ENCODE data around the gene CYP4V2.

CYP4V2 gene

DNA sequence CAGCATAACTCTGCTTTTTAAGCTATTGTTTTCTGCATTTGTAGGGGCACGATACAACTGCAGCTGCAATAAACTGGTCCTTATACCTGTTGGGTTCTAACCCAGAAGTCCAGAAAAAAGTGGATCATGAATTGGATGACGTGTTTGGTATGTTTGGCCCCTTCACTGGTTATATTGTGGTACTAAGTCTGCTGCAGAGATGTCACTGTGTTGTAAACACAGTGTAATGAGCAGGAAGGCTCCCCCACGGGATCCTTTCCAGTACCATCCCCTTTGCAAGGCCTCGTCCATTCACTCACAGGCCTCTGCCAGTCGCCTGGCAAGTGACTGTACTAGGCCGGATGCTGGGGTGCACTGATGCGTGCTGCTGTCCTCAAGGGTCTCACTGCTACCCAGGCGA is 13.8 kb downstream of the CYP4V2 start:
- no peaks in the 10 kb centered on the region for H3K27me3 ChIP-seq (ENCODE audit: control insufficient read depth, insufficient read depth, low read length)
- no peaks in the 10 kb centered on the region for H3K36me3 ChIP-seq (ENCODE audit: control insufficient read depth, insufficient read depth, low read length)
- no peak overlapping the region for H3K27ac ChIP-seq (ENCODE audit: low read depth, low read length)
- no peak overlapping the region for H3K9ac ChIP-seq (ENCODE audit: low read depth, low read length)
- no peak overlapping the region for H3K4me3 ChIP-seq (ENCODE audit: low read depth, low read length)
- no peaks in the 10 kb centered on the region for H3K4me1 ChIP-seq (ENCODE audit: control insufficient read depth, insufficient read depth, low read length)
- no peaks in the 10 kb centered on the region for H3K9me3 ChIP-seq (ENCODE audit: control insufficient read depth, insufficient read depth, low read length)

DNA sequence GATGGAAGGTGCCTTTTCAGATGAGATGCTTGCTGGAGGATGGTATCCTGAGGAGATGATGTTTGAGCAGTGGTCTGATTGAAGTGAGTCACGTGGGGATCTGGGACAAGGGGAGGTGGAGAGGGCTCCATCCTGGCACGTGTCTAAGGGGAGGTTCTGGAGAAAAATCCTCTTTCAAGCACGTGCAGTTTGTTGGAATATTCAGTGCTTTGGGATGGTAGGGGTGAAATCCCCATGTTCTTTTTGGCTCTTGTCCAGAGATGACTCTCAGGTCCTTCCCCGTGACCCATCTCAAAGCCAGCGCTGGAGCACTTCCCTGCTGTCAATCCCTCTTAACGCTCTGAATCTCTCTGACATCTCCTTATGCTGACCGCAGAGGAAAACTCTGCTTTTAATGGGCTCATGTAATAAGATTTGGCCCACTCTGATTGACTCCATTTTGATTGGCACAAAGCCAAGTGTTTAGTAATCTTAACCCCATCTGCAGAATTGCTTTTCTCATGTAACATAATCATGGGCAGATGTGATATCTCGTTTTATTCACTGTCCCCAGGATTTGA is 25.2 kb downstream of the CYP4V2 start:
- Histone ChIP-seq H3K4me1 (ENCODE audit: control insufficient read depth, insufficient read depth, low read length) (no peaks in the 10 kb centered on the region; the same call in 1 of the 2 replicates), H3K36me3 (ENCODE audit: control insufficient read depth, insufficient read depth, low read length) (no peaks in the 10 kb centered on the region), H3K9me3 (ENCODE audit: control insufficient read depth, insufficient read depth, low read length) (no peaks in the 10 kb centered on the region), H3K4me3 (ENCODE audit: low read depth, low read length) (no peak overlapping the region), H3K9ac (ENCODE audit: low read depth, low read length) (no peak overlapping the region), H3K27ac (ENCODE audit: low read depth, low read length) (no peak overlapping the region), H3K27me3 (ENCODE audit: control insufficient read depth, insufficient read depth, low read length) (no peaks in the 10 kb centered on the region)

DNA sequence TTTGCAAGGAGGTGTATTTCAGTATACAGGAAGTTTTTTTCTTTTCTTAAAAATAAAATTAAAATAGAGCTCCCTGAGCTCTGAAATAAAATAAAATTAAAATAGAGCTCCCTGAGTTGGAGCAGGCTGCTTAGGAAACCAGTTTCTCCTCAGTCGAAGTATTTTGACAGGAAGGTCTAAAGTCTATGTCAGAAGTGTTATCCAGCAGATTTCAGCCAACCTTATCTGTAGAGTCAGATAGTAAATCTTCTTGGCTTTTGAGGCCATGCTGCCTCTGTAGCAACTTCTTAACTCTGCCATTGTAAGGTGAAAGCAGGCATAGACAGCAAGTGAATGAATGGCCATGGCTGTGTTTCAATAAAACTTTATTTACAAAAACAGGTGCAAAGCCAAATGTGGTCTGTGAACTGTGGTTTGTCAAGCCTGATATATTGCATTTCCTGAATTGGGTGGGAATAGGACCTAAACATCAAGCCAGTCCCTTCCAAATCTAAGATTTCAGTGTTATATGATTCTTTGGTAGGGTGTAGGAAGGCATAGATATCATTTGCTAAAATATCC is 26.4 kb downstream of the CYP4V2 start:
- Histone ChIP-seq H3K9me3 (ENCODE audit: control insufficient read depth, insufficient read depth, low read length) (peaks cover 2% of the 10 kb centered on the region), H3K36me3 (ENCODE audit: control insufficient read depth, insufficient read depth, low read length) (no peaks in the 10 kb centered on the region), H3K4me1 (ENCODE audit: control insufficient read depth, insufficient read depth, low read length) (peaks cover 4% of the 10 kb centered on the region), H3K27ac (ENCODE audit: low read depth, low read length) (no peak overlapping the region), H3K27me3 (ENCODE audit: control insufficient read depth, insufficient read depth, low read length) (no peaks in the 10 kb centered on the region), H3K4me3 (ENCODE audit: low read depth, low read length) (no peak overlapping the region), H3K9ac (ENCODE audit: low read depth, low read length) (no peak overlapping the region)

DNA sequence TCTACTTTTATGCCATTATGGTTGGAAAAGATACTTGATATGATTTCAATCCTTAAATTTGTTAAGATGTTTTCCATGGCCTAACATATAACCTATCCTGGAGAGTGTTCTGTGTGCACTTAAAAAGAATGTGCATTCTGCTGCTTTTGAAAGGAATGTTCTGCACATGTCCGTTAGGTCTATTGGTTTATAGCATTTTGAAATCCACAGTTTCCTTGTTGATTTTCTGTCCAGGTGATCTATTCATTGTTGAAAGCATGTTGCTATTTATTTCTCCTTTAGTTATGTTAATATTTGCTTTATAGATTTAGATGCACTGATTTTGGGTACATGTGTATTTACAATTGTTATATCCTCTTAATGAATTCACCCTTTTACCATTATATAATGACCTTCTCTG is 30.3 kb downstream of the CYP4V2 start:
- no peaks in the 10 kb centered on the region for H3K27me3 ChIP-seq (ENCODE audit: control insufficient read depth, insufficient read depth, low read length)
- no peaks in the 10 kb centered on the region for H3K36me3 ChIP-seq (ENCODE audit: control insufficient read depth, insufficient read depth, low read length)
- no peak overlapping the region for H3K27ac ChIP-seq (ENCODE audit: low read depth, low read length)
- H3K4me1 ChIP-seq (ENCODE audit: control insufficient read depth, insufficient read depth, low read length) = peaks cover 13% of the 10 kb centered on the region
- H3K4me3 ChIP-seq (ENCODE audit: low read depth, low read length) = no peak overlapping the region
- H3K9me3 ChIP-seq (ENCODE audit: control insufficient read depth, insufficient read depth, low read length) = peaks cover 36% of the 10 kb centered on the region
- no peak overlapping the region for H3K9ac ChIP-seq (ENCODE audit: low read depth, low read length)

- Histone ChIP-seq H3K36me3 (ENCODE audit: control insufficient read depth, insufficient read depth, low read length) (no peaks in the 10 kb centered on the region), H3K9me3 (ENCODE audit: control insufficient read depth, insufficient read depth, low read length) (peaks cover 36% of the 10 kb centered on the region), H3K9ac (ENCODE audit: low read depth, low read length) (no peak overlapping the region), H3K27ac (ENCODE audit: low read depth, low read length) (no peak overlapping the region), H3K4me1 (ENCODE audit: control insufficient read depth, insufficient read depth, low read length) (peaks cover 22% of the 10 kb centered on the region), H3K27me3 (ENCODE audit: control insufficient read depth, insufficient read depth, low read length) (no peaks in the 10 kb centered on the region), H3K4me3 (ENCODE audit: low read depth, low read length) (no peak overlapping the region)
These were observed 34.5 kb downstream of the CYP4V2 start for GRCh38 chr4:186225848-186226247.

GRCh38 chr4:186226521-186227189 is 35.3 kb downstream of the CYP4V2 start:
- H3K4me3 ChIP-seq (ENCODE audit: low read depth, low read length) = no peak overlapping the region
- H3K9ac ChIP-seq (ENCODE audit: low read depth, low read length) = no peak overlapping the region
- no peak overlapping the region for H3K27ac ChIP-seq (ENCODE audit: low read depth, low read length)

GRCh38 chr4:186227221-186227620 is 35.9 kb downstream of the CYP4V2 start, which contains the start of gene KLKB1:
KLKB1 (plus strand) TSS chr4:186227507; CDS start chr4:186228196, 689 bp downstream.
- Histone ChIP-seq H3K9ac (ENCODE audit: low read depth, low read length) (no peak within 1 kb of the TSS), H3K4me1 (ENCODE audit: control insufficient read depth, insufficient read depth, low read length) (peaks cover 20% of the 10 kb centered on the region), H3K27ac (ENCODE audit: low read depth, low read length) (no peak within 1 kb of the TSS), H3K27me3 (ENCODE audit: control insufficient read depth, insufficient read depth, low read length) (no peaks in the 10 kb centered on the region), H3K9me3 (ENCODE audit: control insufficient read depth, insufficient read depth, low read length) (peaks cover 36% of the 10 kb centered on the region), H3K36me3 (ENCODE audit: control insufficient read depth, insufficient read depth, low read length) (no peaks in the 10 kb centered on the region), H3K4me3 (ENCODE audit: low read depth, low read length) (no peak within 1 kb of the TSS)

More at GRCh38 chr4:186226521-186227189, 35.3 kb downstream of the CYP4V2 start:
- H3K36me3 ChIP-seq (ENCODE audit: control insufficient read depth, insufficient read depth, low read length) = no peaks in the 10 kb centered on the region
- H3K9me3 ChIP-seq (ENCODE audit: control insufficient read depth, insufficient read depth, low read length) = peaks cover 36% of the 10 kb centered on the region
- peaks cover 22% of the 10 kb centered on the region for H3K4me1 ChIP-seq (ENCODE audit: control insufficient read depth, insufficient read depth, low read length)
- H3K27me3 ChIP-seq (ENCODE audit: control insufficient read depth, insufficient read depth, low read length) = no peaks in the 10 kb centered on the region

GRCh38 chr4:186227744-186228513 is 36.6 kb downstream of the CYP4V2 start:
- no peaks in the 10 kb centered on the region for H3K36me3 ChIP-seq (ENCODE audit: control insufficient read depth, insufficient read depth, low read length)
- no peak overlapping the region for H3K4me3 ChIP-seq (ENCODE audit: low read depth, low read length)
- H3K9me3 ChIP-seq (ENCODE audit: control insufficient read depth, insufficient read depth, low read length) = peaks cover 33% of the 10 kb centered on the region
- H3K9ac ChIP-seq (ENCODE audit: low read depth, low read length) = no peak overlapping the region
- no peaks in the 10 kb centered on the region for H3K27me3 ChIP-seq (ENCODE audit: control insufficient read depth, insufficient read depth, low read length)
- peaks cover 20% of the 10 kb centered on the region for H3K4me1 ChIP-seq (ENCODE audit: control insufficient read depth, insufficient read depth, low read length)
- H3K27ac ChIP-seq (ENCODE audit: low read depth, low read length) = no peak overlapping the region

GRCh38 chr4:186228514-186228894 is 37.1 kb downstream of the CYP4V2 start:
- peaks cover 20% of the 10 kb centered on the region for H3K4me1 ChIP-seq (ENCODE audit: control insufficient read depth, insufficient read depth, low read length)

DNA sequence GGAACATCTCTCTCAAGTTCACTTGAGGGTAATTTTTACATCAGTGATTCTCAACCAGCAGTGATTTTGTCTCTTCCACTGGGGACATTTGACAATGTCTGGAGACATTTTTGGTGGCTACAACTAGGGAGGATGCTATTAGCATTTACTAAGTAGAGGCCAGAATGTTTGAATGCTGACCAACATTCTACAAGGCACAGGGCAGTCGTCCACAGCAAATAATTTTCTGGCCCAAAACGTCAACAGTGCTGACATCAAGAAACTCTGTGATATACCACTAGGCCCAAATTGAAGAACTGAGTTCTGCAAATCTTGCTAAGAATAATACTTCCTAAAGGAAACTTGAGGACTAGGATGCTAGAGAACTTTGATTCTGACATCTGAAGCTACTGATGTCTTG is 43.0 kb downstream of the CYP4V2 start:
- Histone ChIP-seq H3K27ac (ENCODE audit: low read depth, low read length) (no peak overlapping the region), H3K36me3 (ENCODE audit: control insufficient read depth, insufficient read depth, low read length) (no peaks in the 10 kb centered on the region), H3K4me1 (ENCODE audit: control insufficient read depth, insufficient read depth, low read length) (0 out of 2 replicates have a peak, but pooled peaks cover 2% of the 10 kb centered on the region), H3K4me3 (ENCODE audit: low read depth, low read length) (no peak overlapping the region), H3K9ac (ENCODE audit: low read depth, low read length) (no peak overlapping the region), H3K9me3 (ENCODE audit: control insufficient read depth, insufficient read depth, low read length) (no peaks in the 10 kb centered on the region), H3K27me3 (ENCODE audit: control insufficient read depth, insufficient read depth, low read length) (no peaks in the 10 kb centered on the region)

More at GRCh38 chr4:186228514-186228894, 37.1 kb downstream of the CYP4V2 start:
- no peaks in the 10 kb centered on the region for H3K36me3 ChIP-seq (ENCODE audit: control insufficient read depth, insufficient read depth, low read length)
- H3K9ac ChIP-seq (ENCODE audit: low read depth, low read length) = no peak overlapping the region
- H3K9me3 ChIP-seq (ENCODE audit: control insufficient read depth, insufficient read depth, low read length) = peaks cover 27% of the 10 kb centered on the region
- no peak overlapping the region for H3K4me3 ChIP-seq (ENCODE audit: low read depth, low read length)
- H3K27ac ChIP-seq (ENCODE audit: low read depth, low read length) = no peak overlapping the region
- no peaks in the 10 kb centered on the region for H3K27me3 ChIP-seq (ENCODE audit: control insufficient read depth, insufficient read depth, low read length)

DNA sequence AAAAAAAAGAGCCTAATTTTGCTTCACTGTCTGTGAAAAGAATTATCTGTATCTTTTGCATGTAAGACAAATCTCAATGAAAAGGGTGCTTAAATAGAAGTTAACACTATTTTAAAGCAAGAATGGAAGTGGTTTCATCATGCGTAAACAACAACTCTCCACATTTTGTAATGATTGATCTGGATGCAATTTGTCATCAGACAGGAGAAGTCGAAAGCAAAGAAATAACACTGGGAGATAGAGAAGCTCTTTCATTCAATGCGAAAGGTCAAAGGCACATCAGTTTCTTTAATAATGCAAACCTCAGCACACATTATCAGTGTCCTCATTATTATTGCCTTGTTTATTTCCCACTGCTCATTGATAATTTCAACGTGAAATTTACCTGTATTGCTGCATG is 44.8 kb downstream of the CYP4V2 start:
- Histone ChIP-seq H3K9ac (ENCODE audit: low read depth, low read length) (no peak overlapping the region), H3K27ac (ENCODE audit: low read depth, low read length) (no peak overlapping the region), H3K9me3 (ENCODE audit: control insufficient read depth, insufficient read depth, low read length) (no peaks in the 10 kb centered on the region), H3K27me3 (ENCODE audit: control insufficient read depth, insufficient read depth, low read length) (no peaks in the 10 kb centered on the region), H3K36me3 (ENCODE audit: control insufficient read depth, insufficient read depth, low read length) (no peaks in the 10 kb centered on the region), H3K4me3 (ENCODE audit: low read depth, low read length) (no peak overlapping the region), H3K4me1 (ENCODE audit: control insufficient read depth, insufficient read depth, low read length) (peaks cover 9% of the 10 kb centered on the region)
